ENCODE results near the gene GJA4.
"Not testable (repeated sequence)": the region's sequence is repeated elsewhere in the genome, so short reads cannot be mapped to it uniquely, and the experiment has no call there.

Gene GJA4

DNA sequence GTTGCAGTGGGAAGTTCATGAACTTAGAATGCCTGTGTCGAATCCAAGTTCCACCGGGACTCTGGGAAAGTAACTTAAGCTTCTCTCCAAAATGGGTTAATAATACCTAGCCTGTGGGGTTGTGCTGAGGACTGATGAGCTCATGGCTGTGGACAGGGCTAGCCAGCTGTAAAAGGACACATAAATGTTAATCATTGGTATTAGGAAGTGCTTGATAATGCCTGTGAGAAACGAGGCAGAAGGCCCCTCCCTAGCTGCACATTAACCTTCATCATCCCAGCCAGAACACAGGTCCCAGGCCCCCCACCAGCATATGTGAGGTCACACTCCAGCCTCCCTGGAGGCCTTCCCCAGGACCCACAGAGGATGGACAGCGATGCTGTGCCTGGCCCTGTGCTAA is 34.0 kb upstream of the GJA4 start:
- Histone ChIP-seq H3K36me3 (replicated peaks) (no peaks in the 10 kb centered on the region), H3K9me3 (no peaks in the 10 kb centered on the region), H3K27me3 (ENCODE audit: low read depth) (no peaks in the 10 kb centered on the region), H3K4me3 (no peak overlapping the region), H3K4me1 (no peaks in the 10 kb centered on the region)
- no peak for DNase-seq (ENCODE audit: low spot score in 2 of 2)
- in situ Hi-C loops (cut with MboI; ENCODE audit: low sequenced_read_pairs), result no loop called here

DNA sequence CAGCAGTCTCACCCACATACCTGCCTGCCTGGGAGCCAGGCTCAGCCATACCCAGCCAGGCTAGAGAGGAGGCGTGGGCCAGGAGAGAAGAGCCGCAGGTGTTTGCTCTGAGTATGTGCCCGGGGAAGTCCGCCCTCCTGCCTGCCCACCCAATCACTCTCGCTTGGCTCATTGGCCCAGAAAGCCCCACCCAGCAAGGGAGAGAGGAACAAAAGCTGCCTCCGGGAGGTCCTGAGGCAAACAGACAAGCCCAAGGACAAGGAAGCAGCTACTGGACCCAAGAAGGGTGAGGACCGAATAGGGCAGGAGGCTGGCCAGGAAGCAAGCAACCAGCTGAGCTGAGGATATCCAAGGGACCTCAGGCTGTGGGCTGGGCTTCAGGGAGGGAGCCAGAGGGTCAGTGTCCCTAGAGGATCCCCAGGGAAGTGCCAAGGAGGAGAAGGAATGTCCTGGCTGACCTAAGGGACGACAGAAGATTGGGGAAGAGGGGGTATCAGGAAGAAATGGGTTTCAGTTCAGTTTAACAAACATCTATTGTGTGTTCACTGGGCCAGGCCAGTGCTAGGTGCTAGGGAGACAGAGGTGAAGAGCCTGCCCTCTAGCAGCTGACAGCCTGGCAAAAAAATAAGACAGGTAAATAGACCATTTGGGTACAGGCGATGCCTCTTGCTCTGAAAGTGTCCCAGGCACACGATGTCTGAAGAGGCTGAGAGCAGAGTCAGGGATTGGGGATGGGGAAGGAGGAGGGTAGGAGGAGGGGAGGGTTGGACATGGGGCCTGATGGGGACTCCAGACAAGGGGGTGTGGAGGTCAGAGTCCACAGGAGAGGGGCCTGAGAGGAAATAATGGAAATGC is 33.1 kb upstream of the GJA4 start, which contains the start of gene GJB4:
Gene GJB4 (plus strand): TSS at position 238 of the 855 bp plus-strand sequence. CDS start 1,515 bp downstream, outside the sequence.
- no peaks in the 10 kb centered on the region for H3K27me3 ChIP-seq (ENCODE audit: low read depth)
- no peak for DNase-seq (ENCODE audit: low spot score in 2 of 2)
- H3K36me3 ChIP-seq (replicated peaks), result no peaks in the 10 kb centered on the region
- no peaks in the 10 kb centered on the region for H3K4me1 ChIP-seq
- no peaks in the 10 kb centered on the region for H3K9me3 ChIP-seq
- in situ Hi-C loops (cut with MboI; ENCODE audit: low sequenced_read_pairs), result no loop called here
- H3K4me3 ChIP-seq, result no peak within 1 kb of the TSS

DNA sequence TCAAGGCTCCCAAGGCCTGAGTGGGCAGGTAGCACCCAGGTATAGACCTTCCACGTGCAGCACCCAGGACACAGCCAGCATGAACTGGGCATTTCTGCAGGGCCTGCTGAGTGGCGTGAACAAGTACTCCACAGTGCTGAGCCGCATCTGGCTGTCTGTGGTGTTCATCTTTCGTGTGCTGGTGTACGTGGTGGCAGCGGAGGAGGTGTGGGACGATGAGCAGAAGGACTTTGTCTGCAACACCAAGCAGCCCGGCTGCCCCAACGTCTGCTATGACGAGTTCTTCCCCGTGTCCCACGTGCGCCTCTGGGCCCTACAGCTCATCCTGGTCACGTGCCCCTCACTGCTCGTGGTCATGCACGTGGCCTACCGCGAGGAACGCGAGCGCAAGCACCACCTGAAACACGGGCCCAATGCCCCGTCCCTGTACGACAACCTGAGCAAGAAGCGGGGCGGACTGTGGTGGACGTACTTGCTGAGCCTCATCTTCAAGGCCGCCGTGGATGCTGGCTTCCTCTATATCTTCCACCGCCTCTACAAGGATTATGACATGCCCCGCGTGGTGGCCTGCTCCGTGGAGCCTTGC is 31.5 kb upstream of the GJA4 start:
- DNase-seq (ENCODE audit: low spot score in 2 of 2), result no peak
- Histone ChIP-seq H3K27me3 (ENCODE audit: low read depth) (no peaks in the 10 kb centered on the region), H3K36me3 (replicated peaks) (no peaks in the 10 kb centered on the region), H3K4me1 (no peaks in the 10 kb centered on the region), H3K9me3 (no peaks in the 10 kb centered on the region), H3K4me3 (no peak overlapping the region)
- in situ Hi-C loops (cut with MboI; ENCODE audit: low sequenced_read_pairs), result no loop called here

DNA sequence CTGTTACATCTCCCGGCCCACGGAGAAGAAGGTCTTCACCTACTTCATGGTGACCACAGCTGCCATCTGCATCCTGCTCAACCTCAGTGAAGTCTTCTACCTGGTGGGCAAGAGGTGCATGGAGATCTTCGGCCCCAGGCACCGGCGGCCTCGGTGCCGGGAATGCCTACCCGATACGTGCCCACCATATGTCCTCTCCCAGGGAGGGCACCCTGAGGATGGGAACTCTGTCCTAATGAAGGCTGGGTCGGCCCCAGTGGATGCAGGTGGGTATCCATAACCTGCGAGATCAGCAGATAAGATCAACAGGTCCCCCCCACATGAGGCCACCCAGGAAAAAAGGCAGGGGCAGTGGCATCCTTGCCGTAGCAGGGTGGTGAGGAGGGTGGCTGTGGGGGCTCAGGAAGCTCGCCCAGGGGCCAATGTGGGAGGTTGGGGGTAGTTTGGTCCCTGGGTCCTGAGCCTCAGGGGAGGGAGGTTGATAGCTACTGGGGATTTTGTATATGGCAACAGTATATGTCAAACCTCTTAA is 31.0 kb upstream of the GJA4 start:
- H3K27me3 ChIP-seq (ENCODE audit: low read depth), result no peaks in the 10 kb centered on the region
- no peak for DNase-seq (ENCODE audit: low spot score in 2 of 2)
- in situ Hi-C loops (cut with MboI; ENCODE audit: low sequenced_read_pairs), result no loop called here
- H3K4me1 ChIP-seq, result no peaks in the 10 kb centered on the region
- H3K9me3 ChIP-seq, result no peaks in the 10 kb centered on the region
- H3K4me3 ChIP-seq, result no peak overlapping the region
- no peaks in the 10 kb centered on the region for H3K36me3 ChIP-seq (replicated peaks)

DNA sequence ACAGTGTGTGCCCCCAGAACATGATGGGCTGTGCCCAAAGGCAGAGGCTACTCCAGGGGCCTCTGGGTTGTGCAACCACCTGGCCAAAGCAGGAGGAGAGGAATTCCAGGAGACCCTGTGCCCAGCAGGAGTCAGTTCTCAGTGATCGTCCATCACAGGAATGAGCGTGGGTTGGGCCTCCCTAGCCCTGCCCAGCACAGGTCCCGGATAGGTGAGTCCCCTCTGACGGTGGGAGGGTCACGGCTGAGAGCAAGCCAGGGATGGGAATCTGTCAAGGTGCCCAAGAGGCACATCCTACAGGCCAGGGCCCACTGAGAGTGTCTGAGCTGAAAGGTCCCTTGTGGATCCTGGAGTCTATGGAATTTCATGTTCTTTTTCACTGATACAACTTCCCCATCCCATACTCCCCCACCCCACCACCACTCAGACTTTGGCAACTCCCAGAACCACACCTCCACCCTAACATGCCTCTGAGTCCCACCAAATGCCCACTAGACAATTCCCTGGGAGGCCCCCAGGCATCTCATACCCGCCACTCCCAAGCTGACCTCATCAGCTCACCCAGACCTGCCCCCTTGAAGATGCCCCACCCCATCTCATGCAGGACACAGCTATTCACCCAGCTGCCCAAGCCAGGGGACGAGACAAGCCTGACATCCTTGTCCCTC is 30.2 kb upstream of the GJA4 start:
- no peaks in the 10 kb centered on the region for H3K9me3 ChIP-seq
- H3K4me1 ChIP-seq, result no peaks in the 10 kb centered on the region
- H3K36me3 ChIP-seq (replicated peaks), result no peaks in the 10 kb centered on the region
- in situ Hi-C loops (cut with MboI; ENCODE audit: low sequenced_read_pairs), result no loop called here
- H3K27me3 ChIP-seq (ENCODE audit: low read depth), result no peaks in the 10 kb centered on the region
- no peak for DNase-seq (ENCODE audit: low spot score in 2 of 2)
- H3K4me3 ChIP-seq, result no peak overlapping the region

DNA sequence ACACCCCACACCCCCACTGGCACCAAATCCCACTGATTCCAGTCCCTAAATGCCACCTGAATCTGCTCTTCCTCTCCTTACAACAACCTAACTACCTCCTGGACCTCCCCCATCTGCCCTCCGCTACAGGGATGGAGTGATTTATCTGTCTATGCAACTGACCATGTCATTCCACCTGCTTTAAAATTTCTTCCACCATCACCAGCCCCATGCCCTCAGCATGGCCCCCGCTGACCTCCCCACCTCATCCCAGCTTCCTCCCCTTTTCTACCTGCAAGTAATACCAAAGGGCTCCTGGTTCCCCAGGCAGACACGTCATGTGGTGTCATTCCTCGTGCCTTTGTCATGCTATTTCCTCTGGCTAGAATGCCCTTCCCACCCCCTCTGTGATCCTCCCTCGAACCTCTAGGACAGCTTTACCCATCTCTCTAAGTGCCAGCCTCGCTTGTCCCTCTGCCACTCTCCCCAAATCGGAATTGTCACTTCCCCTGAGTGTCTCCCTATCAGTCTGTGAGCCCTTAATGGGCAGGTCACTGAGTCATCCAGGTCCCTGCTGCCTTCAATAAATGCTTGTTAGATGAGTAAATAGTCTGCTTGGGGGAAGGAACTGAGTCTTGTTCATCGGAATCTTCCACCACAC is 29.5 kb upstream of the GJA4 start:
- no peaks in the 10 kb centered on the region for H3K27me3 ChIP-seq (ENCODE audit: low read depth)
- DNase-seq (ENCODE audit: low spot score in 2 of 2), result no peak
- in situ Hi-C loops (cut with MboI; ENCODE audit: low sequenced_read_pairs), result no loop called here
- no peak overlapping the region for H3K4me3 ChIP-seq
- no peaks in the 10 kb centered on the region for H3K36me3 ChIP-seq (replicated peaks)
- H3K4me1 ChIP-seq, result no peaks in the 10 kb centered on the region
- no peaks in the 10 kb centered on the region for H3K9me3 ChIP-seq

DNA sequence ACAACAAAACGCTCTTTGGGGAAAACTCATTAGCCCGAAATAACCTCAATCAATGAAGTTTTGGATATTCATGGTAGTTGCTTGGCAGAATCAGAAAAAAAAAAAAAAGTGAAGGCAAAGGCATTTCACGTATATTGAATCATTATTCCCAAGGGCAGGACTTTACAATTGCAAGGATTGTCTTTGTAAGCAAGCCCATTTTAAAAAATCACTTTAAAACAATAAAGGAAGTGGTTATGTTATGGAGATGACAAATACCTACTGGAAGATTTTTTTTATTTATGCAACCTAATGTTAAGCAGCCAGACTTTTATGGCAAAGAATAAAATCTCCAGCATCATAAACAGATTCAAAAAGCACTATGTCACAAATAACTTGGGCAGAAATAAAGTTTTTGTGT is 23.9 kb upstream of the GJA4 start:
- Histone ChIP-seq H3K36me3 (replicated peaks) (no peaks in the 10 kb centered on the region), H3K27me3 (ENCODE audit: low read depth) (peaks cover 3% of the 10 kb centered on the region; the same call in 1 of the 2 replicates), H3K9me3 (no peaks in the 10 kb centered on the region), H3K4me1 (no peaks in the 10 kb centered on the region), H3K4me3 (no peak overlapping the region)
- in situ Hi-C loops (cut with MboI; ENCODE audit: low sequenced_read_pairs), result no loop called here
- no peak for DNase-seq (ENCODE audit: low spot score in 2 of 2)

DNA sequence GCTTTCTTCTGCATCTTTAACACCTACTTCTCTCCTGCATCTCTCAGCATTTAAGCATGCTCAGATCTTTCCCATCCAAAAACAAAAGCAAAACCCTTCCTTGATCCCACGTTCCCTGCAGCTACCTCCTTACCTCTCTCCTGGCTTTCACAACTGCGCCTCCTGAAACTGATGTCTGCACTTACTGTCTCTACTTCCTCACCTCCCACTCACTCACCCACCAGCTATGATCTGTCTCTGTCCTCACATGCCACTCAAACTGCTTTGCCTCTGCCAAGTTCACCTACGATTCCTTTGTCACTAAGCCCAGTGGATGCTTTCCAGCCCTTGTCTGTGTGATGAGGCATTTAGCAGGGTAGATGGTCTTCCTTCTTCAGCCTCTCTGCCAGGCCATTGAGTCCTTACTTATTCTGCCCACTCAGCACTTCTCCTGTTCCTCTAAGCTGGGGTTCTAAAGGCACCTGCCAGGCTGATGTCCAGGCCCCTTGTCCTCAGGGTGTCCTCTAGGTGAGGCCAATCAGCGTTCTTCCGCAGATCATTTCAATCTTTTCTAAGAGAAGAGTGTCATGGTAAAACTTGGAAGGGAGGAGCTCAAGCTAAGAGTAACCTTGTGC is 21.8 kb upstream of the GJA4 start:
- Histone ChIP-seq H3K4me1 (no peaks in the 10 kb centered on the region), H3K4me3 (no peak overlapping the region), H3K9me3 (no peaks in the 10 kb centered on the region), H3K27me3 (ENCODE audit: low read depth) (peaks cover 3% of the 10 kb centered on the region; the same call in 1 of the 2 replicates), H3K36me3 (replicated peaks) (no peaks in the 10 kb centered on the region)
- in situ Hi-C loops (cut with MboI; ENCODE audit: low sequenced_read_pairs), result no loop called here
- DNase-seq (ENCODE audit: low spot score in 2 of 2), result no peak

DNA sequence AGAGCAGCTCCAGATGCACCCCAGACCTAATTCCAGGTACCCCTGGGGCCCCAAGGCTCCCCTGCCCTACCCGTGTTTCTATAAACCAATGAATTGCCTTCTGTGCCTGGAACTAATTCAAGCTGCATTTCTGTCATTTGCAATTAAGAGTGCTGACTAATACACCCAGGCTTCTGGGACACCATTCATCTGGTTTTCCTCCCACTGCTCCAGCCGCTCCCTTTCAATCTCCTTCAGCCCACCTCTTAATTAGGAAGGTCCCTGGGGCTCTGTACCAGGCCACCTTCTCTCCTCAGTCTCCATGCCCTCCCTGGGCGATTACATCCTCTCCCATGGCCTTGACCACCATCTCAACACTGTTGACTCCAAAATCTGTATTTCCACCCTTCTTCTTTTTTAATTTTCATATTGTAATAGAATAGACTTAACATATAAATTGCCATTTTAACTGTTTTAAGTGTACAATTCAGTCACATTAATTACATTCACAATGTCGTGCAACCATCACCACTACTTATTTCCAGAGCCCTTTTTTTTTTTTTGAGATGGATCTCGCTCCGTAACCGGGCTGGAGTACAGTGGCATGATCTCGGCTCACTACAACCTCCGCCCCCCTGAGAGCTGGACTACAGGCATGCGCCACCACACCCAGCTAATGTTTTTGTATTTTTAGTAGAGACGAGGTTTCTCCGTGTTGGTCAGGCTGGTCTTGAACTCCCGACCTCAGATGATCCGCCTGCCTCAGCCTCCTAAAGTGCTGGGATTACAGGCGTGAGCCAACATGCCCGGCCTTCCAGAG is 21.0 kb upstream of the GJA4 start:
- Histone ChIP-seq H3K4me1 (no peaks in the 10 kb centered on the region), H3K9me3 (no peaks in the 10 kb centered on the region), H3K36me3 (replicated peaks) (no peaks in the 10 kb centered on the region), H3K27me3 (ENCODE audit: low read depth) (peaks cover 3% of the 10 kb centered on the region; the same call in 1 of the 2 replicates), H3K4me3 (no peak overlapping the region)
- DNase-seq (ENCODE audit: low spot score in 2 of 2), result no peak
- in situ Hi-C loops (cut with MboI; ENCODE audit: low sequenced_read_pairs), result no loop called here

DNA sequence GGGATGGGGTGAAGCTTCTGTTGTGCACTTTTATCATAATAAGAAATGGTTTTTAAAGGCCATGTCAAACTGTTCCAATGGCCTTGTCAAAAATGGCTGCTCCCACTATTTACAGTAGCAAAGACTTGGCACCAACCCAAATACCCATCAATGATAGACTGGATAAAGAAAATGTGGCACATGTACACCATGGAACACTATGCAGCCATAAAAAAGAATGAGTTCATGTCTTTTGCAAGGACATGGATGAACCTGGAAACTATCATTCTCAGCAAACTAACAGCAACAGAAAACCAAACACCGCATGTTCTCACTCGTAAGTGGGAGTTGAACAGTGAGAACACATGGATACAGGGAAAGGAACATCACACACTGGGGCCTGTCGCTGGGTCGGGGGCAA is 19.7 kb upstream of the GJA4 start:
- H3K9me3 ChIP-seq; H3K4me1 ChIP-seq; DNase-seq (ENCODE audit: low spot score in 2 of 2); H3K4me3 ChIP-seq; H3K36me3 ChIP-seq (replicated peaks); in situ Hi-C loops (cut with MboI; ENCODE audit: low sequenced_read_pairs); H3K27me3 ChIP-seq (ENCODE audit: low read depth): not testable (repeated sequence)

DNA sequence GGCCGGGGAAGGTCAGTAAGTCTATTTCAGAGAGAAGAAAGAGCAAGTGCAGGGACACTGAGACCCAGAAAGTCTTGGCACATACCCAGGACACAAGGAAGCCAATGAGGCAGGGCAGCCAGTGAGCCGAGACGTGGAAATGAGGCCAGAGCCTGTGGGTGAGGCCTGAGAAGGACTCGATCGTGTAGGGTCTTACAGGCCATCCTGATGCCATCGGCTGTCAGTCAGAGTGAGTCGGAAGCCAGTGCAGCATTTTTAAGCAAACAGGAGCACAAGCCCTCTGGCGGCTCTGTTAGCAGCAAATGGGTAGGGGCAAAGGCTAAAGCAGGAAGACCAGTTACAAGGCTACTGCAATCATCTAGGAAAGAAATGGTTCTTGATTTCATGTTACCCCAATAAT is 17.8 kb upstream of the GJA4 start:
- H3K36me3 ChIP-seq (replicated peaks), result no peaks in the 10 kb centered on the region
- no peaks in the 10 kb centered on the region for H3K4me1 ChIP-seq
- in situ Hi-C loops (cut with MboI; ENCODE audit: low sequenced_read_pairs), result no loop called here
- H3K4me3 ChIP-seq, result no peak overlapping the region
- no peaks in the 10 kb centered on the region for H3K9me3 ChIP-seq
- DNase-seq (ENCODE audit: low spot score in 2 of 2), result no peak
- no peaks in the 10 kb centered on the region; the same call in 1 of the 2 replicates for H3K27me3 ChIP-seq (ENCODE audit: low read depth)

DNA sequence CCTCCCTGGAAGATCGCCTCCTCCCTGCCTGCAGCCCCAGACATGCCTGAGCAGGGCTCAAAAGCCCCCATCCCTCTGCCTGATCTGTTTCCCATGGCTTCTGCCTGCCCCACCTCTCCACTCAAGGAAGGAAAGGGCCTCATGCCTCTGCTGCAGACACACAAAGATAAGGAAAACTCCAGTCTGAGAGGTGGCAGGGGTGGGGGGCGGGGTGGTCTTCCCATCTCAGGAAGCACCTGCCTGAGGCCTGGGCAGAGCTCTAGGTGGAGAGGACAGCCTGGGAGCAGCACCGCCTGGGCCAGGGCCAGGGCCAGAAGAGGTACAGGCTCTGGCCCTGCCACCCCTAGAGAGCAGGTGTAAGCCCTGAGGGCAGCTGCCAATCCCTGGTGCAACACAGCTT is 15.9 kb upstream of the GJA4 start:
- Histone ChIP-seq H3K4me3 (no peak overlapping the region), H3K27me3 (ENCODE audit: low read depth) (peaks cover 4% of the 10 kb centered on the region; the same call in 1 of the 2 replicates), H3K4me1 (no peaks in the 10 kb centered on the region), H3K9me3 (no peaks in the 10 kb centered on the region), H3K36me3 (replicated peaks) (no peaks in the 10 kb centered on the region)
- in situ Hi-C loops (cut with MboI; ENCODE audit: low sequenced_read_pairs), result no loop called here
- DNase-seq (ENCODE audit: low spot score in 2 of 2), result no peak

Measured in HAP-1 (cell line).